ENCODE measurements around the gene MMP13. TPM values are rescaled to one million over a fixed set of nuclear protein-coding genes. Genes with fewer than 3 reads are reported as not detected.

Gene MMP13
- total and polyA plus RNA-seq, 8 donors = 0.87 TPM; not detected in 7

- TF ChIP-seq CTCF (IDR thresholded peaks at IDR 0.05) = no peak
- ATAC-seq = no peak
- no peaks in the 10 kb centered on the region for H3K27me3 ChIP-seq
- H3K9me3 ChIP-seq = no peaks in the 10 kb centered on the region
- H3K4me3 ChIP-seq = no peak overlapping the region
- no peaks in the 10 kb centered on the region for H3K4me1 ChIP-seq
- no peak overlapping the region for H3K27ac ChIP-seq
- intact Hi-C loops (cut with DNase I) = no loop called here
- no peaks in the 10 kb centered on the region for H3K36me3 ChIP-seq
- no peak for DNase-seq
Measured at GRCh38 chr11:102900346-102900745, 55.2 kb downstream of the MMP13 start.

Other genes with a start within 250 kb of the MMP13 start
- gene MMP27, start 250.0 kb downstream of the MMP13 start, total RNA-seq = not detected
- not detected for gene MMP27, start 250.0 kb downstream of the MMP13 start, polyA plus RNA-seq (ENCODE audit: insufficient read length in 6 of 6)
- gene MMP8, start 230.8 kb downstream of the MMP13 start, total RNA-seq = 1 to 10 TPM in 1 of 2 donors, under 1 TPM in 1; 0.41 to 4.6 TPM
- under 1 TPM in 4 of 6 donors, not detected in 2; 0.11 to 0.41 (median 0.12) TPM for gene MMP8, start 230.8 kb downstream of the MMP13 start, polyA plus RNA-seq (ENCODE audit: insufficient read length in 6 of 6)
- gene MMP10, start 175.1 kb downstream of the MMP13 start, total RNA-seq = under 1 TPM; 0.55 to 0.71 TPM
- gene MMP10, start 175.1 kb downstream of the MMP13 start, polyA plus RNA-seq (ENCODE audit: insufficient read length in 6 of 6) = 1 to 10 TPM in 3 of 6 donors, under 1 TPM in 3; 0.36 to 2.9 (median 1.1) TPM
- 1 to 10 TPM; 1.8 to 9.5 TPM for gene MMP1, start 157.6 kb downstream of the MMP13 start, total RNA-seq
- 1 to 10 TPM; 1.1 to 7.4 (median 3.2) TPM for gene MMP1, start 157.6 kb downstream of the MMP13 start, polyA plus RNA-seq (ENCODE audit: insufficient read length in 6 of 6)
- 1 to 10 TPM in 1 of 2 donors, not detected in 1; 1.5 TPM for gene MMP3, start 112.1 kb downstream of the MMP13 start, total RNA-seq
- not detected for gene MMP3, start 112.1 kb downstream of the MMP13 start, polyA plus RNA-seq (ENCODE audit: insufficient read length in 6 of 6)
- under 1 TPM in 1 of 2 donors, not detected in 1; 0.71 TPM for gene MMP12, start 80.8 kb downstream of the MMP13 start, total RNA-seq
- not detected for gene MMP12, start 80.8 kb downstream of the MMP13 start, polyA plus RNA-seq (ENCODE audit: insufficient read length in 6 of 6)
- gene DCUN1D5, start 136.4 kb upstream of the MMP13 start, total RNA-seq = 10 to 100 TPM; 23.8 to 23.9 TPM
- gene DCUN1D5, start 136.4 kb upstream of the MMP13 start, polyA plus RNA-seq (ENCODE audit: insufficient read length in 6 of 6) = 10 to 100 TPM; 32.6 to 38.3 (median 36.4) TPM
- 10 to 100 TPM; 12.8 to 15.9 TPM for gene DYNC2H1, start 153.7 kb upstream of the MMP13 start, total RNA-seq
- gene DYNC2H1, start 153.7 kb upstream of the MMP13 start, polyA plus RNA-seq (ENCODE audit: insufficient read length in 6 of 6) = 10 to 100 TPM; 29.3 to 41.2 (median 34.3) TPM

Data from left lung (tissue), 10 donors.